GM12878 (cell line): ENCODE results near the gene TPPP. TPM values are rescaled to one million over a fixed set of nuclear protein-coding genes. Genes with fewer than 3 reads are reported as not detected.

Experiments used
- ATAC-seq: fragments of 200-7000 bp; cut with Tn5 transposase; 3 replicates; pipeline ENCODE4 v1.9.1; 2020; ENCODE audit warnings: mild to moderate bottlenecking, moderate library complexity
- BruUV-seq: library from RNA; stranded (reverse); fragments of 400-500 nt; replicated peaks from 2 replicates; lab custom pipeline; 2021; lab: Mats Ljungman, UMichigan
- CTCF ChIA-PET: fragments of 300-600 bp; sonication (Branson Sonifier 250); formaldehyde crosslinking; extraction: SDS; loops from one replicate; lab custom pipeline; 2021; ENCODE audit warnings: inconsistent platforms; lab: Yijun Ruan, JAX
- POLR2A ChIA-PET: fragments of 350-600 bp; formaldehyde crosslinking; extraction: SDS; loops from one replicate; lab custom pipeline; 2021; ENCODE audit warnings: inconsistent platforms; lab: Charles Lee
- RAD21 ChIA-PET: fragments of 300-600 bp; sonication (Branson Sonifier 250); formaldehyde crosslinking; loops from one replicate; lab custom pipeline; 2023; ENCODE audit warnings: antibody characterized with exemption; ENCODE audit not compliant: unreplicated experiment; lab: Charles Lee
- SMC1A ChIA-PET: fragments of 300-600 bp; sonication (Branson Sonifier 250); formaldehyde crosslinking; loops from one replicate; lab custom pipeline; 2023; ENCODE audit not compliant: unreplicated experiment, uncharacterized antibody; lab: Charles Lee
- DNase-seq: peaks from one replicate; pipeline ENCODE4 v3.0.0-alpha.2; 2011; ENCODE audit warnings: low read depth, low spot score
- FAIRE-seq: peaks from 3 replicates; lab custom pipeline; 2011; peaks lifted over from hg19 to GRCh38; lab: Jason Lieb, UNC
- H2AFZ ChIP-seq: 2 replicates; pipeline ENCODE4 v1.6.0; 2011; ENCODE audit warnings: low read depth, low read length, control low read depth; ENCODE audit not compliant: control insufficient read depth
- H3K27ac ChIP-seq: 2 replicates; pipeline ENCODE4 v1.5.1; 2011; ENCODE audit warnings: control low read depth; ENCODE audit not compliant: control insufficient read depth, insufficient read depth
- H3K27me3 ChIP-seq, 2 experiments: replicated peaks in 1 of 2; 2 replicates each; pipeline versions ENCODE4 v1.6.0 to v1.6.1; 2011; ENCODE audit warnings: low read length in 1 of 2; ENCODE audit not compliant: control insufficient read depth in 2 of 2, insufficient read depth in 2 of 2
- H3K36me3 ChIP-seq, 2 experiments: 2 replicates each; pipeline ENCODE4 v1.5.1; 2011; ENCODE audit warnings: low read length in 1 of 2; ENCODE audit not compliant: control insufficient read depth in 2 of 2, insufficient read depth in 2 of 2
- H3K4me1 ChIP-seq: 2 replicates; pipeline ENCODE4 v1.6.1; 2011; ENCODE audit warnings: mild to moderate bottlenecking, low read length, moderate library complexity, mixed read lengths; ENCODE audit not compliant: control insufficient read depth, insufficient read depth
- H3K4me2 ChIP-seq: 2 replicates; pipeline ENCODE4 v1.6.0; 2011; ENCODE audit warnings: control low read depth; ENCODE audit not compliant: control insufficient read depth, insufficient read depth
- H3K4me3 ChIP-seq: fragments of 200-600 bp; sonication (generic); 2 replicates; pipeline ENCODE4 v1.5.1; 2016
- H3K79me2 ChIP-seq: 2 replicates; pipeline ENCODE4 v1.6.0; 2011; ENCODE audit warnings: low read length; ENCODE audit not compliant: control insufficient read depth, insufficient read depth
- H3K9ac ChIP-seq: 2 replicates; pipeline ENCODE4 v1.8.0; 2011; ENCODE audit warnings: low read length, control low read depth, mixed read lengths; ENCODE audit not compliant: control insufficient read depth, insufficient read depth
- H3K9me3 ChIP-seq: replicated peaks from 3 replicates; pipeline ENCODE4 v1.5.1; 2011; ENCODE audit warnings: mild to moderate bottlenecking, low read length; ENCODE audit not compliant: control insufficient read depth, insufficient read depth
- H4K20me1 ChIP-seq: 2 replicates; pipeline ENCODE4 v1.6.0; 2011; ENCODE audit not compliant: control insufficient read depth, insufficient read depth
- BRCA1 ChIP-seq: IDR thresholded peaks from 2 replicates; pipeline ENCODE4 v1.6.1; 2011; ENCODE audit warnings: low read depth, low read length, improper control_type of control experiment
- FOS ChIP-seq: IDR thresholded peaks from 3 replicates; pipeline ENCODE4 v1.6.1; 2011; ENCODE audit warnings: borderline replicate concordance; ENCODE audit not compliant: insufficient read length; ENCODE audit errors: extremely low read depth
- GATAD2B ChIP-seq: fragments of 450-650 bp; conservative IDR thresholded peaks from 2 replicates; pipeline ENCODE4 v1.6.1; 2017; ENCODE audit warnings: low read depth, mild to moderate bottlenecking, moderate library complexity
- MTA2 ChIP-seq: fragments of 450-650 bp; IDR thresholded peaks from 2 replicates; pipeline ENCODE4 v1.6.1; 2016; ENCODE audit warnings: low read depth, mild to moderate bottlenecking, moderate library complexity
- RELA ChIP-seq: fragments of 450-650 bp; IDR thresholded peaks from 2 replicates; pipeline ENCODE4 v1.8.0; 2014; ENCODE audit warnings: borderline replicate concordance; ENCODE audit not compliant: partially characterized antibody
- SREBF2 ChIP-seq: IDR thresholded peaks from 2 replicates; pipeline ENCODE4 v1.6.1; 2012; ENCODE audit warnings: mild to moderate bottlenecking, low read length
- SRF ChIP-seq, 2 experiments: IDR thresholded peaks; 2 replicates each; pipeline ENCODE4 v1.6.1; 2011; ENCODE audit warnings: low read depth in 2 of 2, low read length in 2 of 2, mild to moderate bottlenecking in 1 of 2, moderate library complexity in 1 of 2
- ZSCAN29 ChIP-seq: fragments of 450-650 bp; IDR thresholded peaks from 2 replicates; pipeline ENCODE4 v1.6.1; 2017; ENCODE audit warnings: mild to moderate bottlenecking, moderate library complexity
- WGBS: methylation state at CpG from one replicate; pipeline ENCODE4 v1.1.6; 2016; ENCODE audit warnings: low lambda C conversion rate; ENCODE audit not compliant: insufficient replicate concordance, insufficient coverage; ENCODE audit errors: missing lambda C conversion rate; 5-methylcytosine and 5-hydroxymethylcytosine counted together
- in situ Hi-C: fragments of 300-500 bp; cut with MboI; formaldehyde crosslinking; loops from 9 replicates; pipeline ENCODE4 v1.14.3; 2018; ENCODE audit warnings: mixed read lengths
- intact Hi-C: fragments of 100-400 bp; cut with micrococcal nuclease; formaldehyde crosslinking; loops from one replicate; pipeline ENCODE4 v1.14.2; 2022; ENCODE audit not compliant: unreplicated experiment
- polyA plus RNA-seq, 11 experiments: library from polyadenylated mRNA; depleted of rRNA in 4 of 11; unstranded in 6 of 11; stranded (reverse) in 5 of 11; fragments of >200 nt; fragmentation: Nextera tagmentation in 4 of 11; fragmentation: Illumina TruSeq in 1 of 11; extraction: Ambion mirVana in 4 of 11; extraction: Trizol in 1 of 11; gene quantifications; 1 replicate in 1 of 11; 2 replicates in 10 of 11; pipeline versions ENCODE4 v1.2.1 to v1.2.3, GENCODE V29; 2011 to 2016; ENCODE audit warnings: inconsistent platforms in 2 of 11, missing spikeins in 2 of 11, low read depth in 1 of 11
- total RNA-seq, 4 experiments: library from RNA; depleted of rRNA in 3 of 4; stranded (reverse); fragments of >200 nt in 3 of 4; fragmentation: Illumina TruSeq in 1 of 4; extraction: Trizol in 1 of 4; gene quantifications; 2 replicates each; pipeline versions ENCODE4 v1.2.1 to v1.2.3, GENCODE V29; 2013 to 2021
- TF ChIP-seq, protein P1 (sequence below): IDR thresholded peaks from 2 replicates; pipeline ENCODE4 v1.6.1; 2012; ENCODE audit warnings: improper control_type of control experiment, low read depth, low read length; ENCODE audit not compliant: insufficient replicate concordance

The TPPP gene
- total and polyA plus RNA-seq, 10 of the 15 experiments (the other 5 are each of a cell fraction or from before 2014, with no cell fraction given) = under 0.01 to 0.24 (median 0.04) TPM; not detected in 4

DNA sequence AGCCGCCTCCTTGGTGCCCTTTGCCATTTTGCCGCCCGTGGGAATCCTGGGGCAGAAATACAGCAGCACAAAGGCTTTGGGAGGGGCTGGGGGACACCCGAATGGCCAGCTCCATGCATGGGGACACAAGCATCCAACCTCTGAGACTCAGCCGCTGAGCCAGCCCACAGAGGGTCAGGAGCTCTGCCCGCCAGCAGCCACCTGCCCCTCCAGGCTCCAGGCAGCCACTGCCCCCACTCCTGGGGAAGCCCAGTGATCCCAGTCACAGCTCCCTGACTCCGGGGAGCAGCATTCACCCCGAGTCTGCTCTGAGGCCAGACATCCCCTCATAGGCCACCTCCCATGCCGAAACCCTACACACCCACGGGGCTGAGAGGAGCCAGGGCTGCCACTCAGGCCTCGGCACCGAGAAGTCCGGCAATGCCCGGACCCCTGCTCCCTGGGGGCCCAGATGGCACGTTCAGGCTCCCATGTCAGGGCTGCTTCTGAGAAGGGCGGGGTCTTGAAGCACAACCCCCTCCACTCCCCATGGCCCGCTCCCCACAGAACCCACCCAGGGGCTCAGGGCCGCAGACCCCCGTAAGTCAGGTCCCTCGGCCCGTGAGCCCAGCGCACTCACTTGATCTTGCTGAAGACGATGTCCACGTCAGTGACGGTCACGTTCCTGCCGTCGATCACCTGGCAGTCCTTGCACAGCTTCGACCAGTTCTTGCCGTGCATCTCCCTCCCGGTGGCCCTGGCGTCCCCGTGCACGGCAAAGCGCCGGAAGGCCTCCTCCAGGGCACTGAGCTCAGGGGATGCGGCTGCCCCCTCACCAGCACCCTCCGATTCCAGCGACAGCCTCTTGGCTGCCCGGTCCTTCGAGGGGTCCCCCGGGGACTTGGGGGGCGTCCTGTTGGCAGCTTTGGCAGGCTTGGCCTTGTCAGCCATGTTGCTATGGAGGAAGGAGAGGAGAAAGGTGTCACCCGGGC is 15.7 kb downstream of the TPPP start:
- ATAC-seq = no peak
- WGBS = 74% methylated on average over 40 of the region's 44 CpGs
- Histone ChIP-seq H3K4me2 (no peak overlapping the region), H3K4me3 (no peak overlapping the region), H3K36me3 (no peaks in the 10 kb centered on the region)
- in situ Hi-C loops = no loop called here
- TF ChIP-seq ZSCAN29 (no peak), BRCA1 (no peak), RELA (no peak), SREBF2 (no peak), MTA2 (no peak), SRF (IDR thresholded peaks at IDR 0.05; ENCODE audit: low read depth in 2 of 2, low read length in 2 of 2) (no peak), FOS (no peak), GATAD2B (no peak)
- TF ChIP-seq, protein P1, sequence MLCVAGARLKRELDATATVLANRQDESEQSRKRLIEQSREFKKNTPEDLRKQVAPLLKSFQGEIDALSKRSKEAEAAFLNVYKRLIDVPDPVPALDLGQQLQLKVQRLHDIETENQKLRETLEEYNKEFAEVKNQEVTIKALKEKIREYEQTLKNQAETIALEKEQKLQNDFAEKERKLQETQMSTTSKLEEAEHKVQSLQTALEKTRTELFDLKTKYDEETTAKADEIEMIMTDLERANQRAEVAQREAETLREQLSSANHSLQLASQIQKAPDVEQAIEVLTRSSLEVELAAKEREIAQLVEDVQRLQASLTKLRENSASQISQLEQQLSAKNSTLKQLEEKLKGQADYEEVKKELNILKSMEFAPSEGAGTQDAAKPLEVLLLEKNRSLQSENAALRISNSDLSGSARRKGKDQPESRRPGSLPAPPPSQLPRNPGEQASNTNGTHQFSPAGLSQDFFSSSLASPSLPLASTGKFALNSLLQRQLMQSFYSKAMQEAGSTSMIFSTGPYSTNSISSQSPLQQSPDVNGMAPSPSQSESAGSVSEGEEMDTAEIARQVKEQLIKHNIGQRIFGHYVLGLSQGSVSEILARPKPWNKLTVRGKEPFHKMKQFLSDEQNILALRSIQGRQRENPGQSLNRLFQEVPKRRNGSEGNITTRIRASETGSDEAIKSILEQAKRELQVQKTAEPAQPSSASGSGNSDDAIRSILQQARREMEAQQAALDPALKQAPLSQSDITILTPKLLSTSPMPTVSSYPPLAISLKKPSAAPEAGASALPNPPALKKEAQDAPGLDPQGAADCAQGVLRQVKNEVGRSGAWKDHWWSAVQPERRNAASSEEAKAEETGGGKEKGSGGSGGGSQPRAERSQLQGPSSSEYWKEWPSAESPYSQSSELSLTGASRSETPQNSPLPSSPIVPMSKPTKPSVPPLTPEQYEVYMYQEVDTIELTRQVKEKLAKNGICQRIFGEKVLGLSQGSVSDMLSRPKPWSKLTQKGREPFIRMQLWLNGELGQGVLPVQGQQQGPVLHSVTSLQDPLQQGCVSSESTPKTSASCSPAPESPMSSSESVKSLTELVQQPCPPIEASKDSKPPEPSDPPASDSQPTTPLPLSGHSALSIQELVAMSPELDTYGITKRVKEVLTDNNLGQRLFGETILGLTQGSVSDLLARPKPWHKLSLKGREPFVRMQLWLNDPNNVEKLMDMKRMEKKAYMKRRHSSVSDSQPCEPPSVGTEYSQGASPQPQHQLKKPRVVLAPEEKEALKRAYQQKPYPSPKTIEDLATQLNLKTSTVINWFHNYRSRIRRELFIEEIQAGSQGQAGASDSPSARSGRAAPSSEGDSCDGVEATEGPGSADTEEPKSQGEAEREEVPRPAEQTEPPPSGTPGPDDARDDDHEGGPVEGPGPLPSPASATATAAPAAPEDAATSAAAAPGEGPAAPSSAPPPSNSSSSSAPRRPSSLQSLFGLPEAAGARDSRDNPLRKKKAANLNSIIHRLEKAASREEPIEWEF = no peak
- TF ChIP-seq, all 136 proteins: peak for 0
- DNase-seq (no peak), FAIRE-seq (no peak)
- no peaks in the 10 kb centered on the region for H3K79me2 ChIP-seq
- SMC1A ChIA-PET = no interaction called here
- H2AFZ ChIP-seq = no peak overlapping the region
- no peaks in the 10 kb centered on the region for H4K20me1 ChIP-seq
- CTCF ChIA-PET = no interaction called here
- no peak overlapping the region for H3K9ac ChIP-seq
- POLR2A ChIA-PET = no interaction called here
- no TSS peak for BruUV-seq
- H3K9me3 ChIP-seq = no peaks in the 10 kb centered on the region
- RAD21 ChIA-PET = no interaction called here
- H3K4me1 ChIP-seq = no peaks in the 10 kb centered on the region
- intact Hi-C loops = no loop called here
- H3K27ac ChIP-seq = no peak overlapping the region
- H3K27me3 ChIP-seq = no peaks in the 10 kb centered on the region
